Parathyroid adenoma (tissue), 2 donors: Measurements from ENCODE around the gene LIFR.

Experiments
- H2AFZ ChIP-seq: fragments of 300-600 bp; sonication (generic); one replicate; pipeline ENCODE4 v1.7.0; 2017; ENCODE audit warnings: antibody characterized with exemption, mild to moderate bottlenecking
- H3K27ac ChIP-seq: fragments of 300-600 bp; sonication (generic); one replicate; pipeline ENCODE4 v1.7.0; 2017
- H3K27me3 ChIP-seq: fragments of 300-600 bp; sonication (generic); one replicate; pipeline ENCODE4 v1.7.0; 2017; ENCODE audit warnings: low read length; ENCODE audit not compliant: control insufficient read depth, insufficient read depth
- H3K36me3 ChIP-seq: fragments of 300-600 bp; sonication (generic); one replicate; pipeline ENCODE4 v1.7.0; 2017; ENCODE audit warnings: low read length; ENCODE audit not compliant: control insufficient read depth, insufficient read depth
- H3K4me1 ChIP-seq: fragments of 300-600 bp; sonication (generic); one replicate; pipeline ENCODE4 v1.7.0; 2017; ENCODE audit warnings: control low read depth
- H3K4me2 ChIP-seq: fragments of 300-600 bp; sonication (generic); one replicate; pipeline ENCODE4 v1.7.0; 2017; ENCODE audit warnings: low read length
- H3K4me3 ChIP-seq: fragments of 300-600 bp; sonication (generic); one replicate; pipeline ENCODE4 v1.7.0; 2017; ENCODE audit warnings: low read depth, low read length
- H3K79me2 ChIP-seq: fragments of 300-600 bp; sonication (generic); one replicate; pipeline ENCODE4 v1.7.0; 2017; ENCODE audit warnings: control low read depth
- H3K9ac ChIP-seq: fragments of 300-600 bp; sonication (generic); one replicate; pipeline ENCODE4 v1.7.0; 2017; ENCODE audit warnings: mild to moderate bottlenecking
- H3K9me3 ChIP-seq: fragments of 300-600 bp; sonication (generic); one replicate; pipeline ENCODE4 v1.7.0; 2017; ENCODE audit warnings: low read length; ENCODE audit not compliant: control insufficient read depth
- CTCF ChIP-seq: fragments of 300-600 bp; sonication (generic); IDR thresholded peaks from one replicate; pipeline ENCODE4 v1.7.0; 2017; ENCODE audit warnings: antibody characterized with exemption, mild to moderate bottlenecking
- donor health status: primary hyperparathyroidism.

The LIFR gene

GRCh38 chr5:38509185-38509584, 47.3 kb downstream of the LIFR start:
- Histone ChIP-seq H3K9ac (no peak overlapping the region), H3K9me3 (no peaks in the 10 kb centered on the region), H3K4me2 (no peak overlapping the region), H3K79me2 (no peaks in the 10 kb centered on the region), H3K4me3 (no peak overlapping the region), H3K36me3 (no peaks in the 10 kb centered on the region), H2AFZ (no peak overlapping the region), H3K27ac (no peak overlapping the region), H3K4me1 (no peaks in the 10 kb centered on the region), H3K27me3 (no peaks in the 10 kb centered on the region)
- TF ChIP-seq CTCF, result no peak

- Histone ChIP-seq H2AFZ (no peak overlapping the region), H3K9me3 (no peaks in the 10 kb centered on the region), H3K4me1 (no peaks in the 10 kb centered on the region), H3K79me2 (no peaks in the 10 kb centered on the region), H3K27me3 (no peaks in the 10 kb centered on the region), H3K4me2 (no peak overlapping the region), H3K4me3 (no peak overlapping the region), H3K9ac (no peak overlapping the region), H3K36me3 (no peaks in the 10 kb centered on the region), H3K27ac (no peak overlapping the region)
- no peak for TF ChIP-seq CTCF
These were observed 50.1 kb downstream of the LIFR start for GRCh38 chr5:38506302-38506701.

GRCh38 chr5:38500573-38501260, 55.7 kb downstream of the LIFR start:
- no peaks in the 10 kb centered on the region for H3K9me3 ChIP-seq
- no peaks in the 10 kb centered on the region for H3K27me3 ChIP-seq

GRCh38 chr5:38497946-38498345, 58.5 kb downstream of the LIFR start:
- TF ChIP-seq CTCF, result no peak
- Histone ChIP-seq H3K27ac (no peak overlapping the region), H2AFZ (no peak overlapping the region), H3K9ac (no peak overlapping the region), H3K4me1 (no peaks in the 10 kb centered on the region), H3K4me3 (no peak overlapping the region), H3K9me3 (no peaks in the 10 kb centered on the region), H3K4me2 (no peak overlapping the region), H3K36me3 (no peaks in the 10 kb centered on the region), H3K79me2 (no peaks in the 10 kb centered on the region), H3K27me3 (no peaks in the 10 kb centered on the region)

More at GRCh38 chr5:38500573-38501260, 55.7 kb downstream of the LIFR start:
- no peaks in the 10 kb centered on the region for H3K79me2 ChIP-seq
- H2AFZ ChIP-seq, result no peak overlapping the region
- no peak overlapping the region for H3K4me2 ChIP-seq
- no peak overlapping the region for H3K27ac ChIP-seq
- H3K9ac ChIP-seq, result no peak overlapping the region
- no peak for TF ChIP-seq CTCF
- no peaks in the 10 kb centered on the region for H3K4me1 ChIP-seq
- no peak overlapping the region for H3K4me3 ChIP-seq
- no peaks in the 10 kb centered on the region for H3K36me3 ChIP-seq

DNA sequence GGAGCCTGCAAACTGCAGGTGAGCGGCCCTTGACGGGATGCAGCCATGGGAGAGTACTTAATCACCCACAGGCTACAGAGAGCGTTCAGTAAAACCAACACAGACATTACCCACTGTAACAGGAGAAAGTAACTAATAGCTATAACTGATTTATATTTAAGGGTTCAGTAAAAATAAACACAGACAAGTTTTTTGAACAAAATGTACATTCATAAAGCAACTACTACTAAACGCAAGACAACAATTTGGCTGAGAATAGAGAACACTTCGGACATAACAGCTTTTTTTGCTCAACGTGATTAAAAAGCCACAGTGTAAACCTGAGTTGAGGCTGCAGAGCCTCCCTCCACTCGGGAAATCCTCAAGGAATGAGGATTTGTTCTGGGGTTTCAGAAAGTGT, 61.7 kb downstream of the LIFR start:
- no peak for TF ChIP-seq CTCF

More for the DNA sequence above, 61.7 kb downstream of the LIFR start:
- H3K9ac ChIP-seq, result no peak overlapping the region
- no peak overlapping the region for H2AFZ ChIP-seq
- H3K4me2 ChIP-seq, result no peak overlapping the region
- no peaks in the 10 kb centered on the region for H3K36me3 ChIP-seq
- H3K9me3 ChIP-seq, result no peaks in the 10 kb centered on the region
- H3K4me3 ChIP-seq, result no peak overlapping the region
- H3K4me1 ChIP-seq, result no peaks in the 10 kb centered on the region
- H3K27me3 ChIP-seq, result no peaks in the 10 kb centered on the region
- H3K27ac ChIP-seq, result no peak overlapping the region
- H3K79me2 ChIP-seq, result no peaks in the 10 kb centered on the region
